Lung microvascular endothelial cell (primary cell): ENCODE data around the gene FAM53A. TPM values are rescaled to one million over a fixed set of nuclear protein-coding genes. Genes with fewer than 3 reads are reported as not detected.
"Not testable (repeated sequence)": the region's sequence is repeated elsewhere in the genome, so short reads cannot be mapped to it uniquely, and the experiment has no call there.

Source experiments
- DNase-seq, 2 donors: peaks; one replicate each; pipeline versions ENCODE4 v3.0.0 to v3.0.0-alpha.2; 2010; ENCODE audit warnings: low read depth in 2 of 2
- total RNA-seq: library from RNA; depleted of rRNA; stranded (reverse); fragments of >200 nt; gene quantifications from 2 replicates; pipeline ENCODE4 v1.2.1, GENCODE V29; 2014

FAM53A gene
- total RNA-seq, 1 donor from 2014 or later = 1.4 TPM

DNA sequence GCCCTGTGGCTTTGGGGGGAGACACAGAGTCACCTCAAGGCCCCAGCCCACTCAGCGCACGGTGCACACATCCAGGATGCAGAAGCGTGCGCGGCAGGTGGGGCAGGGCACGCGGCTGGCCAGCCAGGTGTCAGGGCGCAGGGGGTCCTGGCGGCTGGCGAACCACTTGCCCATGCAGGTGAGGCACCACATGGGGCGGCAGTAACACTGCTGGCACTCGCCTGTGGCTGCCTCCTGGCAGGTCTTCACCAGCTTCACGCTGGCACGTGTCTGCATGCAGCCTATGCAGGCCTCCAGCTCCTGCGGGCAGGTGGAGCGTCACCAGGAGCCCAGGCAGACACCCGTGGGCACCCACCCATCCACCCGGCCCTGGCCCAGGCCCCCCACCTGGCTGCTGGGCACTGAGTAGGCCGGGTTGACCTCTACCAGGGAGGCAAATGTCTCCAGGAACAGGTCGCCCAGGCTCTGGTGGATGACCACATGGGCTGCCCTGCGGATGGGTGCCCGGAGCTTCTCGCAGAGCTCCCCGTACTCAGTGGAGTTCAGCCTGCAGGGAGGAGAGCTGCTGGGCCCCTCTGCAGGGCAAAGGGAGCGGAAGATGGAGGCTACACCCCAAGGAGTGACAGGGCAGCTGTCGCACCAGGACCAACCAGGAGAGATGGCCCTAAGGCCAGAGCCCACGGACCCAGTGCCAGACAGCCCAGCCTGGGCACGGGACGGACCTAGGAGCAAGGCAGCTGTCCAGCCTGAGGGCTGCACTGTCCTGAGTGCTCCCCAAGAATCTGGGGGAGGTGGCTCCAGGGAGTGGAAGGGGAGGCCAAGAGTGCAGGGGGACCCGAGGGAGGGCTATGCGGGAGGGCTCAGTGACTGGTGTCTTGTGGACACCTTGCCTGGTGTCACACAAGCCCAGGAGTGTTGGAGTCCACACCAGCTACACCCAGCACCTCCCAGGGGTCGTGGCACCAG is 33.3 kb upstream of the FAM53A start:
- no peak for DNase-seq

- DNase-seq = no peak
Measured at GRCh38 chr4:1716065-1716945, 32.2 kb upstream of the FAM53A start.

GRCh38 chr4:1715002-1715758 is 31.1 kb upstream of the FAM53A start:
- peak in 1 of 2 donors; percentile 54 for DNase-seq

DNA sequence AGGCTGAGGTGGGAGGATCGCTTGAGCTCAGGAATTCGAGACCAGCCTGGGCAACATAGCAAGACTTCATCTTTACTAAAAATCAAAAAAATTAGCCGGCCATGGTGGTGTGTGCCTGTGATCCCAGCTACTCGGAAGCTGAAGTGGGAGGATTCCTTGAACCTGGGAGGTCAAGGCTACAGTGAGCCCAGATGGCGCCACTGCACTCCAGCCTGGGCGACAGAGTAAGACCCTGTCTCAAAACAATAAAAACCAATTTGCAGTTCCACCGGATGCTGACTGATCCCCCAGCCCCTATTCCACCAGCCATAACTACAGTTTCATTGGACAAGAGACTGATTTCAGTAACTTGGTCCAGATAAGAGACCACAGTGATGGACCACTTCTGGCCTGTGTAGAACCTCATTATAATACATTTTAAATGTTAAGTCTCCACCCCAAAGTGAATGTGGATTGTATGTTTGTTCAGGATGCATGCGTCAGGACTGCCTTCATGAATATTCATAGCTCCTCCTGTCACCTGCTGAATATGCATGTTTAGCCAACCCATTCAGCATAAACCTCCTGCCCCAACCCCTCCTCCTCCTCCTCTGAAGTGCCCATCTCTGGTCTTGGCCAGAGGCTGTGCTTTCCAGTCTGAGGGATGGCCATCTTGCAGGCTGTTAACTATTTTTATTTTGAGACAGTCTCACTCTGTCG is 30.3 kb upstream of the FAM53A start:
- DNase-seq = peak in 1 of 2 donors; percentile 29

DNA sequence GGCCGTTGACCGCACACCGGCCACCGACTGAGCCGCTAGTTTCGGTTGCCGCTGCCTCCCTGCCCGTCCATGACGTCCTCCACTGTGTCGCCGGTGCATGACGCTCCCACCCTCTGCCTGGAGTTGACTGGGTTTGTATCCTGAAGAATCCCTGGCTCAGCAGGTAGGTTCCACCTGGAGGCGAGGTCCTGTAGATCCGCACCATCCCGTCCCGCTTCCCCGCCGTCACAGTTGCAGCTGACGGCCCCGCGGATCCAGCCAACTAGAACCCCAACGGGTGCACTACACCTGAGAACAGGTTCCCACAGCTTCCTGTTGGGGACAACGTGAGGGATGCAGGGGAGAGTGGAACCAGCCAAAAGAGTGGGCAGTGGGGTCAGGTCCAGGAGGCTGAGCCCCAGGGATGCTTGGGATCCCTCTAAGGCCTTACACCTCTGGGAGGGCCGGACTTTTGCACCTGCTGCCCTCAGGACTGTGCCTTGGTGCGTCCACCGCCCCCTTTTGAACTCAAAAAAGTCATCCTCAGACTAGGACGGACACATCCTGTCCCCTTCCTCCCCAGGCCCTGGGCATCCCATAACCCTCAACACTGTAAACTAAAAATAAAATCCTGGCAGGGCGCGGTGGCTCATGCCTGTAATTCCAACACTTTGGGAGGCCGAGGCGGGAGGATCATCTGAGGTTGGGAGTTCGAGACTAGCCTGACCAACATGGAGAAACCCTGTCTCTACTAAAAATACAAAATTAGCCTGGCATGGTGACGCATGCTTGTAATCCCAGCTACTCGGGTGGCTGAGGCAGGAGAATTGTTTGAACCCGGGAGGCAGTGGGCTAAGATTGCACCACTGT is 29.1 kb upstream of the FAM53A start:
- DNase-seq = no peak

GRCh38 chr4:1712216-1713002 is 28.3 kb upstream of the FAM53A start, which contains the start of gene SLBP:
SLBP (minus strand) TSS chr4:1712319; CDS start chr4:1712188, 131 bp downstream.
- peak; percentile 93 to 97 for DNase-seq

DNA sequence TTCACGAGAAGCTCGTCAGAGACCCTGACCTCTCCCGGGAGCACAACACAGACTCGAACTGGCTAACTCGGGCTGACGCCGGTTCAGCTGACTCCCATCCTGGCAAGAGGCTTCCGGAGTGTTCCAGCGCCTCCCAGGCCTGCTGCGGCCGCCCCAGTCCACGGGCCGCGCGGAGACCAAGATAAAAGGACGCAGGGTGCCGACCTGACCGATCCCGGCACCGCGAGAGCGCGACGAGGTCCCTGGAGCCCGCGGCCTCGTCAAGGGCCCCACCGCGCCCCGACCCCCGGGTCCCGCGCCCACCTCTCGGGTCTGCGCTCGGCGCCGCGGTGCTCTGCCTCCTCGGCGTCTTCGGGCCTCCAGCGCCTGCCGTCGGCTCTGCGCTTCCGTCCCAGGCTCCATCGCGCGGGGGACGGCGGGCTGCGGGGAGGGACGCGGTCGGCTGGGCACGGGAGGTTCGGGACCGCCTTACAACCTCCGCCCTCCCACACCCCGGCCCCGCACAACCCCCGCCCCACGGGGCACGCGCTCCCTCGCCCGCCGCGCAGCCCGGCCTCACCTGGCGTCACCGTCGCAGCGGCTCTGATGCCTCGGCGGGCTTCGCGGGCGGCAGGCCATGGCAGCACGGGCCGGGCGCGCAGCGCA is 27.6 kb upstream of the FAM53A start:
- DNase-seq = peak; percentile 72 to 77

- no peak for DNase-seq
Measured at GRCh38 chr4:1711055-1711570, 27.0 kb upstream of the FAM53A start.

DNA sequence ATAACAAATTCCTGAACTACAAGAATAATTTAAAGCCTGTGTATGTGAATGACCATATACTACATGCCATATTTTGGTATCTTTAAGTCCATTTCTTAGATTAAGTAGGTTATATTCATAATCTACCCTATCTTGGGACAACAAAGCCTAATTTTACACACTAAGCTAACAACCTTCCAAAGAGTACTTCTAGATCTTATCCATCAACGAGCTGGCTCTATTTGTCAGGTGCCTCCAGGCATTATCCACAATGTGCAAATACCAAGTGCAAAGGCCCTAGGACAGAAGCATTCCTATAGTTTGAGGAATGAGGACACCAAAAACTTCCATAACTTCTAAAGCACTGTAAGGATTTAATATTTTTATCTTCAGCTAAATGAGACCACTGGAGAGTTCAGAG is 24.5 kb upstream of the FAM53A start:
- DNase-seq = no peak

GRCh38 chr4:1706358-1706757 is 22.2 kb upstream of the FAM53A start:
- no peak for DNase-seq

DNA sequence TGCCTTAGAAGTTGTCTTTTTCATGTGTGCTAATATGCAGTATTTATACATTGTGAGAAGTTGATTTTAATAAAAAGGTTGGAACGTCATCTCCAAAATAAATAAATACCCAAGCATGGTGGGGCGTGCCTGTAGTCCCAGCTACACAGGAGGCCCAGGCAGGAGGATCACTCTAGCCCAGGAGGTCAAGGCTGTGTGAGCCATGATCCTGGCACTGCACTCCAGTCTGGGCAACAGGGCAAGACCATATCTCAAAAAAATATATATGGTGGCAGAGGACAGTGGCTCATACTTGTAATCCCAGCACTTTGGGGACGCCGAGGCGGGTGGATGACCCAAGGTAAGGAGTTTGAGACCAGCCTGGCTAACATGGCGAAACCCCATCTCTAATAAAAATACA is 21.6 kb upstream of the FAM53A start:
- no peak for DNase-seq

DNA sequence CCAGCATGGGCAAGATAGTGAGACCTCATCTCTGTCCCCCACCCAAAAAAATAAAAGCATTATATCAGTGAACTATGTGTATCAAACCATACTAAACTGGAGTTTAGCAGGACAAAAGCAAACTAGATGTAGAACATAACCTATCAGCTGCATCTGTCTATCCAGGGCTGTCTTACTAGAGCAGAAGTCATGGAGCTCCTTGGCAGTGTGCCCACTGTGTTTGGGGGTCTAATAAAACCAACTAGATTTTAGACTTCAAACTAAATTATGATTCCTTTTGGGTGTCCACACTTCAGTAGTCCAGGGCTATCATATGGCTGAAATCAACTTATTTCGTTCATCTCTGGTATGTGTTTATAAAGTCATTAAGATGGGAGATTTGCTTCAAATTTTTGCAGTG is 19.8 kb upstream of the FAM53A start:
- DNase-seq = no peak

DNA sequence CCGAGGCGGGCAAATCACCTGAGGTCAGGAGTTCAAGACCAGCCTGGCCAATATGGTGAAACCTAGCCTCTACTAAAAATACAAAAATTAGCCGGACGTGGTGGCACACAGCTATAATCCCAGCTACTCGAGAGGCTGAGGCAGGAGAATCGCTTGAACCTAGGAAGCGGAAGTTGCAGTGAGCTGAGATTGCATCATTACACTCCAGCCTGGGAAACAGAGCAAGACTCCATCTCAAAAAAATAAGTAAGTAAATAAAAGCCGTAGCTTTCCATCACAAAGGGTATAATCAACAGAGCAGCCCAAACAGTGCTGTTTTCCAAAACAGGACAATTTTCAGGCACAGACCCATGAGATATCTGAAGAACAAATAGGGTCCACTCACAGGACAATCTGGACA is 17.6 kb upstream of the FAM53A start:
- not testable (repeated sequence) for DNase-seq

DNA sequence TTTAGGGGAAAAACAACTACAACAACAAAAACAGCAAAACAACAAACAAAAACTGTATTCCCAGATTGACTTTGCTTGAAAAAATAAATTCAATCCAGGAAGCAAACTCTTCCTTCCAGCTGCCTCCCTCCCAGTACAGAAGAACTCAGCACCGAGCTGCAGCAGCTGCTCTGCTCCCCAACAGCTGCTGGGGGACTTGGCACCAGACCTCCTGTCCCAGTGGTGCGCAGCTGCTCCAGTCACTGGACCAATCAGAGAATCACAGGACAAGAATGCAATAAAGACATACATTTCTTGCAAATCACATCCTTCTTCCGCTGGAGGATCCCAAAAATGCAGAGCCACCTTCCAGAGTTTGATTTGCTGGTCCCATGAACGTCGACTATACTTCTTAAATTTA is 11.8 kb upstream of the FAM53A start:
- no peak for DNase-seq

DNA sequence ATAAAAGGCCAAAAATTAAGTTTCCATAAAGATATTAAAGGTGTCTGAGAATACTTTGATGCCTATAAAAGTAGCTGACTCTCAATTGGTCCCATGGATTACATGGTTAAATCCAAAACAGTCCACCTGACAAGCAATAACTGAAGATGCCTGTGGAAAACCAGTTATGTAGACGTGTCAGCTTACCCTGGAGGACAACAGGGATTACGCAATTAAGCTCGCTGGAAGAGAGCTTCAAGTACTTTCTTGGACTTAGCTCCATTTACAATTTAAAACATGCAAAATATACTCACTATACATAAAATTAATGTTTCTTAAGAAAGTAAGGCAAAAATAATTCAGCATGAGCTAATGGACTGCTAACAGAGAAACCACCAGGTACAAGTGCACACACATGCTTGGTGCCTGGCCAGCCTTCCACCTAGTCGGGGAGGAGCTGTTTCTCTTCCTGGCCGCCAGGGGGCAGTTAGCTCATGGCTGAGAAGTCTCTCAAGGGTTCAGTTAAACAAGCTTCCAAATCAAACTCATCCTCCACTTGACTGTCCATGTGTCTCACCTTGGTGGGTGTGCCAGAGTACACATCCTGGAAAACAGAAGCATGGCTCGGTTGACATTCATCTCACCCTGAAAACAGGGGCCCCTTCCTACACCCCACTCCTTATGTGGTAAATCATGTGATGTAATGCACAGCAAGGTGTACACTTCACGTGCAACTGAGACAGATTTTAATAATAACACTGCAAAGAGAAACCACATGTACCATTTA is 9.2 kb upstream of the FAM53A start:
- DNase-seq = peak; percentile 84 to 90

GRCh38 chr4:1691737-1692373 is 7.7 kb upstream of the FAM53A start:
- no peak for DNase-seq

GRCh38 chr4:1690698-1691097 is 6.6 kb upstream of the FAM53A start:
- no peak for DNase-seq
